ENCODE data around the gene ATL3.
"Not testable (repeated sequence)": the region's sequence is repeated elsewhere in the genome, so short reads cannot be mapped to it uniquely, and the experiment has no call there.

The ATL3 gene

GRCh38 chr11:63609536-63609935 lies 61.6 kb downstream of the ATL3 start:
- no peak for DNase-seq (ENCODE audit: low spot score)
- TF ChIP-seq CTCF (IDR thresholded peaks at IDR 0.05; ENCODE audit: borderline replicate concordance, control extremely low read depth, extremely low read depth, insufficient read depth, missing control alignments): no peak
- in situ Hi-C loops (cut with MboI; ENCODE audit: low sequenced_read_pairs, unreplicated experiment): no loop called here

- TF ChIP-seq CTCF (IDR thresholded peaks at IDR 0.05; ENCODE audit: borderline replicate concordance, control extremely low read depth, extremely low read depth, insufficient read depth, missing control alignments): no peak
- in situ Hi-C loops (cut with MboI; ENCODE audit: low sequenced_read_pairs, unreplicated experiment): no loop called here
- DNase-seq (ENCODE audit: low spot score): no peak
Measured at GRCh38 chr11:63608353-63609345, 62.5 kb downstream of the ATL3 start.

- in situ Hi-C loops (cut with MboI; ENCODE audit: low sequenced_read_pairs, unreplicated experiment): no loop called here
- no peak for DNase-seq (ENCODE audit: low spot score)
- no peak for TF ChIP-seq CTCF (IDR thresholded peaks at IDR 0.05; ENCODE audit: borderline replicate concordance, control extremely low read depth, extremely low read depth, insufficient read depth, missing control alignments)
Measured at GRCh38 chr11:63603180-63603518, 68.0 kb downstream of the ATL3 start.

GRCh38 chr11:63602290-63603179 lies 68.6 kb downstream of the ATL3 start:
- DNase-seq (ENCODE audit: low spot score); in situ Hi-C loops (cut with MboI; ENCODE audit: low sequenced_read_pairs, unreplicated experiment): not testable (repeated sequence)

GRCh38 chr11:63599211-63600122 lies 71.7 kb downstream of the ATL3 start:
- DNase-seq (ENCODE audit: low spot score): no peak
- no peak for TF ChIP-seq CTCF (IDR thresholded peaks at IDR 0.05; ENCODE audit: borderline replicate concordance, control extremely low read depth, extremely low read depth, insufficient read depth, missing control alignments)

GRCh38 chr11:63598556-63598955 lies 72.6 kb downstream of the ATL3 start:
- no peak for DNase-seq (ENCODE audit: low spot score)
- no peak for TF ChIP-seq CTCF (IDR thresholded peaks at IDR 0.05; ENCODE audit: borderline replicate concordance, control extremely low read depth, extremely low read depth, insufficient read depth, missing control alignments)
- in situ Hi-C loops (cut with MboI; ENCODE audit: low sequenced_read_pairs, unreplicated experiment): no loop called here

More at GRCh38 chr11:63599211-63600122, 71.7 kb downstream of the ATL3 start:
- in situ Hi-C loops (cut with MboI; ENCODE audit: low sequenced_read_pairs, unreplicated experiment): no loop called here

Data from GM13976 (cell line).